Heart right ventricle (tissue), 16 donors: ENCODE data around the gene TET3. TPM values are rescaled to one million over a fixed set of nuclear protein-coding genes. Genes with fewer than 3 reads are reported as not detected.
A peak's percentile ranks its signal among the peaks of the same experiment; 100 is the strongest.

Experiments used
- ATAC-seq, 8 donors: fragments of 200-7000 bp; cut with Tn5 transposase; one replicate each; pipeline ENCODE4 v1.9.1; 2020; ENCODE audit warnings: mild to moderate bottlenecking in 8 of 8, moderate library complexity in 8 of 8, moderate number of reproducible peaks in 1 of 8
- DNase-seq, 2 donors: peaks; one replicate each; pipeline ENCODE4 v3.0.0-alpha.2; 2020
- H3K27ac ChIP-seq, 10 donors: fragments of 200-600 bp; sonication (generic) in 2 of 10; one replicate each; pipeline versions ENCODE4 v1.5.0 to v1.8.0; 2020 to 2022; ENCODE audit warnings: mild to moderate bottlenecking in 3 of 10
- H3K27me3 ChIP-seq, 7 donors: fragments of 200-600 bp; one replicate each; pipeline ENCODE4 v1.8.0; 2021 to 2022; ENCODE audit warnings: mild to moderate bottlenecking in 2 of 7
- H3K36me3 ChIP-seq, 9 donors: fragments of 200-600 bp; sonication (generic) in 1 of 9; one replicate each; pipeline versions ENCODE4 v1.5.0 to v1.8.0; 2020 to 2022; ENCODE audit warnings: mild to moderate bottlenecking in 2 of 9
- H3K4me1 ChIP-seq, 9 donors: fragments of 200-600 bp; sonication (generic) in 1 of 9; one replicate each; pipeline versions ENCODE4 v1.5.0 to v1.8.0; 2020 to 2022; ENCODE audit warnings: mild to moderate bottlenecking in 4 of 9
- H3K4me3 ChIP-seq, 10 donors: fragments of 200-600 bp; sonication (generic) in 2 of 10; one replicate each; pipeline versions ENCODE4 v1.5.0 to v1.8.0; 2020 to 2022; ENCODE audit warnings: mild to moderate bottlenecking in 7 of 10, moderate library complexity in 2 of 10
- H3K9me3 ChIP-seq, 11 donors: fragments of 200-600 bp in 10 of 11; sonication (generic) in 2 of 11; one replicate each; pipeline versions ENCODE4 v1.5.0 to v1.8.0; 2013 to 2022; ENCODE audit warnings: mild to moderate bottlenecking in 2 of 11, control low read depth in 1 of 11, moderate library complexity in 1 of 11
- CTCF ChIP-seq, 9 donors: fragments of 200-600 bp; sonication (generic) in 2 of 9; IDR thresholded peaks; one replicate each; pipeline versions ENCODE4 v1.5.0 to v1.8.0; 2021 to 2022; ENCODE audit warnings: antibody characterized with exemption in 9 of 9, mild to moderate bottlenecking in 5 of 9, moderate library complexity in 1 of 9
- WGBS, 2 donors: extraction: QIAGEN DNeasy Blood & Tissue Kit; methylation state at CpG; one replicate each; pipeline ENCODE4 v1.1.7; 2013; ENCODE audit warnings: inconsistent platforms in 1 of 2; 5-methylcytosine and 5-hydroxymethylcytosine counted together
- intact Hi-C, 10 donors: fragments of 100-400 bp; cut with DNase I; formaldehyde crosslinking; loops; one replicate each; pipeline versions ENCODE4 v1.11.1 to v1.14.2; 2022
- polyA plus RNA-seq, 2 donors: library from polyadenylated mRNA; stranded (reverse); fragments of 200-250 nt; gene quantifications; one replicate each; pipeline ENCODE4 v1.2.3, GENCODE V29; 2013
- total RNA-seq, 10 donors: library from RNA; stranded (reverse); fragmentation: NEBNext Ultra II Directional in 3 of 10; extraction: Animal tissue kit (Norgen Biotek cat#: 25700) in 3 of 10; gene quantifications; one replicate each; pipeline versions ENCODE4 v1.2.1 to v1.2.4, GENCODE V29; 2021 to 2023
- donor health status: Arrhythmogenic right ventricular cardiomyopathy.
- donor health status: ischemic (EF 13 %, LVEDD 7.1; RV severe dilation, severe dysfunction).
- donor health status: healthy with polysubstance abuse.
- donor health status: DM: no; HTN: yes; CAD: no.
- donor health status: DM: no; HTN: no; CAD: no.
- donor health status: ischemic (EF 25% LVEDD 6.9; RV normal size, moderate dysfunction).
- donor health status: ischemic (EF 25% LVEDD 5.7; RV mildly dilated, moderate dysfunction).
- donor health status: healthy.
- donor health status: DM: yes; HTN: yes; CAD: no.
- donor health status: Ischemic cardiomyopathy.
- donor health status: ischemic (EF 35%, LVEDD 5.7; RV mildly dilated, moderate dysfunction).
- donor health status: nonischemic (EF 11% LVEDD 7.7; RV severe dilation, severe dysfunction).
- donor health status: DM: yes; HTN: yes; CAD: no.
- donor health status: PGD.
- donor health status: ischemic (EF 29% LVEDD 5.4; RV normal size, mild dysfunction).
- donor health status: nonischemic (EF 23%, LVEDD 6.1; RV moderate dilation, normal function).

The TET3 gene
- total and polyA plus RNA-seq, 12 donors = 1.1 to 8.0 (median 2.7) TPM

- TF ChIP-seq CTCF (IDR thresholded peaks at IDR 0.05) = no peak
- no peak overlapping the region for H3K4me3 ChIP-seq
- DNase-seq (peak in 1 of 2 donors; percentile 20), ATAC-seq (peak; percentile 50 to 86 (median 69))
- H3K27me3 ChIP-seq = no peaks in the 10 kb centered on the region
- intact Hi-C loops = no loop called here
- H3K4me1 ChIP-seq = peaks cover 0 to 55% (median 0%) of the 10 kb centered on the region in 9 donors
- peak overlapping the region in 1 of 10 donors; percentile 77 for H3K27ac ChIP-seq
- WGBS, 2 donors = 81 to 83% methylated on average over 12 of the region's 12 CpGs
- H3K9me3 ChIP-seq = no peaks in the 10 kb centered on the region
- H3K36me3 ChIP-seq = peaks cover 0 to 100% (median 46%) of the 10 kb centered on the region in 9 donors
These were observed 31.9 kb upstream of the TET3 start for GRCh38 chr2:73952499-73953446.

DNA sequence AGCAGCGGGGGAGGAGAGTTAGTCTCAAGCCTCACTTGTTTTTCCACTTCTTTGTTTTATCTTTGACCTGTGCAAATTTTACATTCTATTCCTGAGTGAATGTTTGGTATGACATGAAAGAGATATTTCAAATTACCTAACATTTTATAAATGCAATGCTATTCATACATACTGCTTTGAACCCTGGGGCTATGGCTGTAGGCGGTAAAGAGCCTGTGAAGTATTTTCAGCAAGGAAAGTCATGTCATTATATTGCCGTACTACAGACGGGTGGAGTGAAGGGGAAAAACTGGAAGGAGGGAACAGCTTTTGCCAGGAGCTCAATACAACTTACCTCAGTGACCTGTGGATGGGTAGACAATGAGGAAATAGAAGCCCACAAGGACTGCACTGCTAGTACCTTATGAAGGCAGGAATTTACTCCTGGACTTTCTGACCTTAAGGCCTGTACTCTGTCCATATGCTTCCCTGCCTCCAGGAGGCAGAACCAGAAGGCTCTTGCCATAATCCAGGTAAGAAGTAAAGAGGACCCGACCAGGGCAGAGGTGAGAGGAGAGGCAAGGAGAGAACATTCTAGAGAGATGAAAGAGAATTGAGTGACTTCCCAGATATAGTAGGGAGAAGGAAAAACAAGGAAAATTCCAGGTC is 28.4 kb upstream of the TET3 start:
- peaks cover 0 to 19% (median 0%) of the 10 kb centered on the region in 9 donors for H3K4me1 ChIP-seq
- WGBS, 2 donors = 92 to 93% methylated on average over 5 of the region's 5 CpGs
- no peak for ATAC-seq

DNA sequence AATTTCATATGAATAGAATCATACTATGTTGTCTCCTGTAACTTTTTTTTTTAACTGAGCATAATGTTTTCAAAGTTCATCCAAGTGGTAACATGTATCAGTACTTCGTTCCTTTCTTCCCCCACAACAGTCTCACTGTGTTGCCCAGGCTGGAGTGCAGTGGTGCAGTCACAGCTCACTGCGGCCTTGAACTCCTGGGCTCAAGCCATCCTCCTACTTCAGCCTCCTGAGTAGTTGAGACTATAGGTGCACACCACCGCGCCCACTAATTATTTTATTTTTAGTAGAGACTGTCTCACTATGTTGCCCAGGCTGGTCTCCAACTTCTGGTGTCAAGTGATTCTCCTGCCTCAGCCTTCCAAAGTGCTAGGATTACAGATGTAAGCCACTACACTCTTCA is 23.4 kb upstream of the TET3 start:
- Histone ChIP-seq H3K27ac (no peak overlapping the region), H3K9me3 (peaks cover 0 to 12% (median 0%) of the 10 kb centered on the region in 11 donors), H3K4me3 (no peak overlapping the region), H3K4me1 (no peaks in the 10 kb centered on the region), H3K27me3 (no peaks in the 10 kb centered on the region), H3K36me3 (peaks cover 0 to 45% (median 24%) of the 10 kb centered on the region in 9 donors)
- intact Hi-C loops = no loop called here
- TF ChIP-seq CTCF (IDR thresholded peaks at IDR 0.05) = no peak
- ATAC-seq (no peak), DNase-seq (no peak)
- WGBS, 2 donors = 95 to 98% methylated on average over 4 of the region's 4 CpGs

More for the DNA sequence above, 28.4 kb upstream of the TET3 start:
- no peak for TF ChIP-seq CTCF (IDR thresholded peaks at IDR 0.05)
- Histone ChIP-seq H3K27me3 (no peaks in the 10 kb centered on the region), H3K9me3 (no peaks in the 10 kb centered on the region), H3K36me3 (peaks cover 0 to 92% (median 52%) of the 10 kb centered on the region in 9 donors), H3K27ac (no peak overlapping the region), H3K4me3 (no peak overlapping the region)
- no peak for DNase-seq
- intact Hi-C loops = no loop called here

DNA sequence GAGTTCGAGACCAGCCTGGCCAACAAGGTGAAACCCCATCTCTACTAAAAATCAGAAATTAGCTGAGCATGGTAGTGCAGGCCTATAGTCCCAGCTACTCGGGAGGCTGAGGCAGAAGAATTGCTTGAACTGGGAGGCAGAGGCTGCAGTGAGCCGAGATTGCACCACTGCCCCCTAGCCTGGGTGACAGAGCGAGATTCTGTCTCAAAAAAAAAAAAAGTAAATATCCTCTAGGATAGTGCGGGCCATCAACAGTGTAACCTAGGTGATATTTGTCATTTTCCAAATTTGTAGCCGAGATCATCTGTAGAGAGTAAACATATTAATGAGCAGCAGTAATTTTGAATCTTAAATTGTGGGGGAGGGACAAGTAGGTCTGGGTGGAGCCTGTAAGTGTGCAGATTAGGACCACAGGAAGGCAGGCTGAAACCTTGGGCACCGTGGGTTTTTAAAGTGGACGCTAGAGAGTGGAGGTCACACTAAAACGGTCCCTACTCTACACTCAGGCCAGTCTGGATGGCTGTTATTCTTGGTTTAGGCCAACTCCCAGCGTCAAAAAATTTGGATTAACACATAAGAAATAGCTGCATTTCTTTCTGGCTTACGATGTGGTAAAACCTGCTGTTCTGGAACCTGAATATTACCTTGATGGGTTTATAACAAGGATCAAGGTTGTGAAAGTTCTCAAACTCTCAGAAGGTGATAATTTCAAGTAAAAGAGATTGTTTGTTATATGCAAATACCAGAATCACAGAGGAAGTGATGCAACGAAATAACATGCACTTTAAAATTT is 22.7 kb upstream of the TET3 start:
- TF ChIP-seq CTCF (IDR thresholded peaks at IDR 0.05) = no peak
- H3K4me3 ChIP-seq = no peak overlapping the region
- H3K9me3 ChIP-seq = peaks cover 0 to 12% (median 0%) of the 10 kb centered on the region in 11 donors
- DNase-seq (no peak), ATAC-seq (no peak)
- no peaks in the 10 kb centered on the region for H3K27me3 ChIP-seq
- no peak overlapping the region for H3K27ac ChIP-seq
- no peaks in the 10 kb centered on the region for H3K4me1 ChIP-seq
- peaks cover 0 to 37% (median 24%) of the 10 kb centered on the region in 9 donors for H3K36me3 ChIP-seq
- 84 to 91% methylated on average over 12 of the region's 12 CpGs for whole genome bisulfite sequencing, 2 donors
- intact Hi-C loops = no loop called here
